ENCODE data around the gene REV3L.

Gene REV3L

GRCh38 chr6:111450636-111451035, 32.4 kb downstream of the REV3L start:
- Histone ChIP-seq H3K36me3 (ENCODE audit: control insufficient read depth in 2 of 2, insufficient read depth in 2 of 2, low read length in 2 of 2) (peaks cover 0 to 2% of the 10 kb centered on the region in 2 donors), H3K27ac (ENCODE audit: low read depth in 2 of 2, low read length in 2 of 2) (no peak overlapping the region), H3K4me1 (ENCODE audit: control insufficient read depth in 2 of 2, insufficient read depth in 2 of 2, low read length in 2 of 2) (no peaks in the 10 kb centered on the region), H3K27me3 (ENCODE audit: control insufficient read depth in 2 of 2, insufficient read depth in 2 of 2, low read length in 2 of 2) (no peaks in the 10 kb centered on the region), H3K9ac (ENCODE audit: low read depth in 1 of 2, low read length in 2 of 2) (no peak overlapping the region), H3K9me3 (ENCODE audit: control insufficient read depth in 2 of 2, low read length in 2 of 2) (no peaks in the 10 kb centered on the region), H3K4me3 (ENCODE audit: low read length in 2 of 2) (no peak overlapping the region)

DNA sequence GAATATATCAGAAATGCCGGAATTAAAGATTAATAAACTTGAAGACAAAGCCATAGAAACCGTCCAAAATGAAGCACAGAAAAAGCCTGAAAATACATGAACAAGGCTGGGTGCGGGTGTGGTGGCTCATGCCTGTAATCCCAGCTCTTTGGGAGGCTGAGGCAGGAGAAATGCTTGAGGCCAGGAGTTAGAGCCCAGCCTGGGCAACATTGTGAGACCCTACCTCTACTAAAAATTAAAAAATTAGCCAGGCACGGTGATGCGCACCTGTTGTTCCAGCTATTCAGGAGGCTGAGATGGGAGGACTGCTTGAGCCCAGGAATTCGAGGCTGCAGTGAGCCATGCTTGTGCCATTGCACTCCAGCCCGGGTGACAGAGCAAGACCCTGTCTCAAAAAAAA, 32.9 kb downstream of the REV3L start:
- no peaks in the 10 kb centered on the region for H3K9me3 ChIP-seq (ENCODE audit: control insufficient read depth in 2 of 2, low read length in 2 of 2)
- H3K9ac ChIP-seq (ENCODE audit: low read depth in 1 of 2, low read length in 2 of 2): no peak overlapping the region
- H3K4me3 ChIP-seq (ENCODE audit: low read length in 2 of 2): no peak overlapping the region
- no peaks in the 10 kb centered on the region for H3K27me3 ChIP-seq (ENCODE audit: control insufficient read depth in 2 of 2, insufficient read depth in 2 of 2, low read length in 2 of 2)
- H3K4me1 ChIP-seq (ENCODE audit: control insufficient read depth in 2 of 2, insufficient read depth in 2 of 2, low read length in 2 of 2): no peaks in the 10 kb centered on the region
- H3K36me3 ChIP-seq (ENCODE audit: control insufficient read depth in 2 of 2, insufficient read depth in 2 of 2, low read length in 2 of 2): peaks cover 0 to 2% of the 10 kb centered on the region in 2 donors
- no peak overlapping the region for H3K27ac ChIP-seq (ENCODE audit: low read depth in 2 of 2, low read length in 2 of 2)

GRCh38 chr6:111449129-111449528, 33.9 kb downstream of the REV3L start:
- no peaks in the 10 kb centered on the region for H3K4me1 ChIP-seq (ENCODE audit: control insufficient read depth in 2 of 2, insufficient read depth in 2 of 2, low read length in 2 of 2)
- no peak overlapping the region for H3K9ac ChIP-seq (ENCODE audit: low read depth in 1 of 2, low read length in 2 of 2)
- H3K36me3 ChIP-seq (ENCODE audit: control insufficient read depth in 2 of 2, insufficient read depth in 2 of 2, low read length in 2 of 2): no peaks in the 10 kb centered on the region
- H3K4me3 ChIP-seq (ENCODE audit: low read length in 2 of 2): no peak overlapping the region
- H3K9me3 ChIP-seq (ENCODE audit: control insufficient read depth in 2 of 2, low read length in 2 of 2): no peaks in the 10 kb centered on the region
- H3K27ac ChIP-seq (ENCODE audit: low read depth in 2 of 2, low read length in 2 of 2): no peak overlapping the region
- no peaks in the 10 kb centered on the region for H3K27me3 ChIP-seq (ENCODE audit: control insufficient read depth in 2 of 2, insufficient read depth in 2 of 2, low read length in 2 of 2)

DNA sequence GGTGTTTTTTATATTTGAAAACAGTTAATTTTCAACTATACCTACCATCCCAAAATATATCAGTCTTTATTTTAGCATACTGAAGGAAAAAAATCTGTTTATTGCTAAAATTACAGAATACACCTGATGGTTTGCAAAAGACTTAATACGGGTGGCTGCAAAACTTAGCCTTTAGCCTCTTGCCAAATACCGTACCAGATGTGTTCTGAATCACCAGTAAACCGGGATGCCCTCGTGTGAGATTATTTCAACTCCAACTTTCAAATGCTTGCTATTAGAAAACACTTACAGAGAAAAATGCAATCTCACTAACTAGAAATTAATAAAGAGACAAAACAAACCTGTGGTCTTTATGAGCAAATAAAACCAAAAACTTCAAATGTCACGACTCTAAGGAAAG, 36.0 kb downstream of the REV3L start:
- Histone ChIP-seq H3K36me3 (ENCODE audit: control insufficient read depth in 2 of 2, insufficient read depth in 2 of 2, low read length in 2 of 2) (no peaks in the 10 kb centered on the region), H3K9me3 (ENCODE audit: control insufficient read depth in 2 of 2, low read length in 2 of 2) (no peaks in the 10 kb centered on the region), H3K9ac (ENCODE audit: low read depth in 1 of 2, low read length in 2 of 2) (no peak overlapping the region), H3K4me1 (ENCODE audit: control insufficient read depth in 2 of 2, insufficient read depth in 2 of 2, low read length in 2 of 2) (no peaks in the 10 kb centered on the region), H3K27me3 (ENCODE audit: control insufficient read depth in 2 of 2, insufficient read depth in 2 of 2, low read length in 2 of 2) (no peaks in the 10 kb centered on the region), H3K4me3 (ENCODE audit: low read length in 2 of 2) (no peak overlapping the region), H3K27ac (ENCODE audit: low read depth in 2 of 2, low read length in 2 of 2) (no peak overlapping the region)

- no peaks in the 10 kb centered on the region for H3K9me3 ChIP-seq (ENCODE audit: control insufficient read depth in 2 of 2, low read length in 2 of 2)
- H3K27me3 ChIP-seq (ENCODE audit: control insufficient read depth in 2 of 2, insufficient read depth in 2 of 2, low read length in 2 of 2): no peaks in the 10 kb centered on the region
- no peak overlapping the region for H3K4me3 ChIP-seq (ENCODE audit: low read length in 2 of 2)
- no peaks in the 10 kb centered on the region for H3K36me3 ChIP-seq (ENCODE audit: control insufficient read depth in 2 of 2, insufficient read depth in 2 of 2, low read length in 2 of 2)
- H3K27ac ChIP-seq (ENCODE audit: low read depth in 2 of 2, low read length in 2 of 2): no peak overlapping the region
- H3K9ac ChIP-seq (ENCODE audit: low read depth in 1 of 2, low read length in 2 of 2): no peak overlapping the region
- H3K4me1 ChIP-seq (ENCODE audit: control insufficient read depth in 2 of 2, insufficient read depth in 2 of 2, low read length in 2 of 2): no peaks in the 10 kb centered on the region
Observed at GRCh38 chr6:111445861-111446267, 37.2 kb downstream of the REV3L start.

GRCh38 chr6:111444794-111445193, 38.2 kb downstream of the REV3L start:
- Histone ChIP-seq H3K4me3 (ENCODE audit: low read length in 2 of 2) (no peak overlapping the region), H3K27me3 (ENCODE audit: control insufficient read depth in 2 of 2, insufficient read depth in 2 of 2, low read length in 2 of 2) (no peaks in the 10 kb centered on the region), H3K9ac (ENCODE audit: low read depth in 1 of 2, low read length in 2 of 2) (no peak overlapping the region), H3K27ac (ENCODE audit: low read depth in 2 of 2, low read length in 2 of 2) (no peak overlapping the region), H3K4me1 (ENCODE audit: control insufficient read depth in 2 of 2, insufficient read depth in 2 of 2, low read length in 2 of 2) (no peaks in the 10 kb centered on the region), H3K36me3 (ENCODE audit: control insufficient read depth in 2 of 2, insufficient read depth in 2 of 2, low read length in 2 of 2) (no peaks in the 10 kb centered on the region), H3K9me3 (ENCODE audit: control insufficient read depth in 2 of 2, low read length in 2 of 2) (no peaks in the 10 kb centered on the region)

DNA sequence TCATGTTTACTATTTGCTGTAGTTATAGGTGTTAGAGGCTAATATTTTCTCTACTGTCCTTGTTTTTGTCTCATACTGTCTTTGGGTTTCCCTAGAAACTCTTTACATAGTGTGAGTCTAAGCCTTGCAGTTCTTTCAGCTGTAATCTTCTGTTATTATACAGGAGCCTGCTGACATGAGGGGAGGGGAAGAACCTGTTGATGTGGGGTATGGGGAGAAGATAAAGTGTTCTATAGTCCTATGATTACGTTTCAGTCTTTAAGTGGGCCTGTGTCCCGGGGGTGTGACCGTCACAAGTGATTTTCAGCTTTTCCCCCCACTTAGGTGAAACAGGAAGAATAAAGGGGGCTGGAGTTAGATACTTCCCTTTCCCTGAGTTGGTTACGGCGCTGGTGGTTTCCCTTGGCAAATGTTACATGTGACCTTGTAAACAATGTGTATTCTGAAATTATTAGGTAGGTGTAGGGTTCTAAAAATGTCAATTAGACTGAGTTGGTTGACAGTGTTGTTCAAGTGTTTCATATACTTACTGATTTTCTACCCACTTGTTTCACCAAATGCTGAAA, 41.3 kb downstream of the REV3L start:
- no peak overlapping the region for H3K9ac ChIP-seq (ENCODE audit: low read depth in 1 of 2, low read length in 2 of 2)
- no peaks in the 10 kb centered on the region for H3K36me3 ChIP-seq (ENCODE audit: control insufficient read depth in 2 of 2, insufficient read depth in 2 of 2, low read length in 2 of 2)
- H3K4me3 ChIP-seq (ENCODE audit: low read length in 2 of 2): no peak overlapping the region
- no peaks in the 10 kb centered on the region for H3K27me3 ChIP-seq (ENCODE audit: control insufficient read depth in 2 of 2, insufficient read depth in 2 of 2, low read length in 2 of 2)
- H3K27ac ChIP-seq (ENCODE audit: low read depth in 2 of 2, low read length in 2 of 2): no peak overlapping the region
- H3K9me3 ChIP-seq (ENCODE audit: control insufficient read depth in 2 of 2, low read length in 2 of 2): no peaks in the 10 kb centered on the region
- H3K4me1 ChIP-seq (ENCODE audit: control insufficient read depth in 2 of 2, insufficient read depth in 2 of 2, low read length in 2 of 2): no peaks in the 10 kb centered on the region

GRCh38 chr6:111439171-111439570, 43.8 kb downstream of the REV3L start:
- H3K4me3 ChIP-seq (ENCODE audit: low read length in 2 of 2): no peak overlapping the region
- no peaks in the 10 kb centered on the region for H3K9me3 ChIP-seq (ENCODE audit: control insufficient read depth in 2 of 2, low read length in 2 of 2)
- H3K27me3 ChIP-seq (ENCODE audit: control insufficient read depth in 2 of 2, insufficient read depth in 2 of 2, low read length in 2 of 2): no peaks in the 10 kb centered on the region
- H3K27ac ChIP-seq (ENCODE audit: low read depth in 2 of 2, low read length in 2 of 2): no peak overlapping the region
- H3K36me3 ChIP-seq (ENCODE audit: control insufficient read depth in 2 of 2, insufficient read depth in 2 of 2, low read length in 2 of 2): no peaks in the 10 kb centered on the region
- no peak overlapping the region for H3K9ac ChIP-seq (ENCODE audit: low read depth in 1 of 2, low read length in 2 of 2)
- no peaks in the 10 kb centered on the region for H3K4me1 ChIP-seq (ENCODE audit: control insufficient read depth in 2 of 2, insufficient read depth in 2 of 2, low read length in 2 of 2)

DNA sequence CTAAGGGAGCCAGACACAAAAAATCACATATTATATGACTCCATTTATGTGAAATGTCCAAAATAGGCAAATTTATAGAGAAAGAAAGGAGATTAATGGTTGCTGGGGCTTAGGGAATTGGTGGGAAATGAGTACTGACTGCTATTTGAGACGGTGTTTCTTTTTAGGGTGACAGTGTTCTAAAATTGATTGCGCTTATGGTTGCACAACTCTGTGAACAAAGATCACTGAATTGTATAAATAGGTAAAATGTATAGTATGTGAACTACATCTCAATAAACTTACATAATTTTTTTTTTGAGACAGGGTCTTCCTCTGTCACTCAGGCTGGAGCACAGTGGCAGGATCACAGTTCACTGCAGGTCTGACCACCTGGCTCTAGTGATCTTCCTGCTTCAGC, 45.4 kb downstream of the REV3L start:
- no peak overlapping the region for H3K27ac ChIP-seq (ENCODE audit: low read depth in 2 of 2, low read length in 2 of 2)
- no peak overlapping the region for H3K4me3 ChIP-seq (ENCODE audit: low read length in 2 of 2)
- H3K9me3 ChIP-seq (ENCODE audit: control insufficient read depth in 2 of 2, low read length in 2 of 2): no peaks in the 10 kb centered on the region
- H3K4me1 ChIP-seq (ENCODE audit: control insufficient read depth in 2 of 2, insufficient read depth in 2 of 2, low read length in 2 of 2): peaks cover 0 to under 1% of the 10 kb centered on the region in 2 donors
- no peaks in the 10 kb centered on the region for H3K27me3 ChIP-seq (ENCODE audit: control insufficient read depth in 2 of 2, insufficient read depth in 2 of 2, low read length in 2 of 2)
- H3K9ac ChIP-seq (ENCODE audit: low read depth in 1 of 2, low read length in 2 of 2): no peak overlapping the region
- no peaks in the 10 kb centered on the region for H3K36me3 ChIP-seq (ENCODE audit: control insufficient read depth in 2 of 2, insufficient read depth in 2 of 2, low read length in 2 of 2)

GRCh38 chr6:111432511-111432910, 50.5 kb downstream of the REV3L start:
- no peak overlapping the region for H3K4me3 ChIP-seq (ENCODE audit: low read length in 2 of 2)
- peaks cover 2 to 4% of the 10 kb centered on the region in 2 donors for H3K4me1 ChIP-seq (ENCODE audit: control insufficient read depth in 2 of 2, insufficient read depth in 2 of 2, low read length in 2 of 2)
- H3K9me3 ChIP-seq (ENCODE audit: control insufficient read depth in 2 of 2, low read length in 2 of 2): no peaks in the 10 kb centered on the region
- H3K27ac ChIP-seq (ENCODE audit: low read depth in 2 of 2, low read length in 2 of 2): no peak overlapping the region
- H3K36me3 ChIP-seq (ENCODE audit: control insufficient read depth in 2 of 2, insufficient read depth in 2 of 2, low read length in 2 of 2): no peaks in the 10 kb centered on the region
- no peaks in the 10 kb centered on the region for H3K27me3 ChIP-seq (ENCODE audit: control insufficient read depth in 2 of 2, insufficient read depth in 2 of 2, low read length in 2 of 2)
- H3K9ac ChIP-seq (ENCODE audit: low read depth in 1 of 2, low read length in 2 of 2): no peak overlapping the region

Data from mucosa of rectum (tissue), 2 donors.